ENCODE data around the gene CMIP. TPM values are rescaled to one million over a fixed set of nuclear protein-coding genes. Genes with fewer than 3 reads are reported as not detected.

CMIP gene
- polyA plus RNA-seq, 1 of the 3 experiments (the other 2 are of a cell fraction), result 5.4 TPM

GRCh38 chr16:81456523-81457325 lies 12.1 kb downstream of the CMIP start:
- Histone ChIP-seq H3K9me2 (no peaks in the 10 kb centered on the region), H3K4me2 (no peak overlapping the region), H3K4me3 (ENCODE audit: low read depth in 2 of 2, low read length in 1 of 2) (no peak overlapping the region), H3K79me2 (ENCODE audit: insufficient read depth) (peaks cover 53% of the 10 kb centered on the region; the same call in 1 of the 2 replicates), H3K27ac (ENCODE audit: low read depth in 2 of 2, low read length in 1 of 2) (no peak overlapping the region), H3F3A (replicated peaks; ENCODE audit: insufficient read depth) (no peaks in the 10 kb centered on the region), H3K36me3 (replicated peaks in 1 of 2; ENCODE audit: control insufficient read depth in 1 of 2, insufficient read depth in 2 of 2, low read length in 1 of 2) (no peaks in the 10 kb centered on the region), H3K4me1 (ENCODE audit: control insufficient read depth in 1 of 2, insufficient read depth in 2 of 2, low read depth in 1 of 2, low read length in 1 of 2) (peaks cover 0 to 25% of the 10 kb centered on the region in 2 experiments; a peak in 1 of 4 replicates), H3K9ac (no peak overlapping the region), H3K9me3 (no peaks in the 10 kb centered on the region), H4K20me1 (ENCODE audit: insufficient read depth) (peaks cover 42% of the 10 kb centered on the region), H2AFZ (ENCODE audit: low read depth) (no peak overlapping the region), H3K27me3 (ENCODE audit: insufficient read depth) (no peaks in the 10 kb centered on the region)
- WGBS (ENCODE audit: low lambda C conversion rate), result 85% methylated on average over 14 of the region's 23 CpGs
- TF ChIP-seq YY1 (IDR thresholded peaks at IDR 0.05; ENCODE audit: low read depth), result no peak
- CTCF ChIA-PET, result interaction anchor here (1.2 kb wide), 1 partner anchor 49 kb away, joined by 3 read pairs; no protein-coding TSS in a partner anchor
- POLR2A ChIA-PET, result no interaction called here
- no peak for DNase-seq

- Histone ChIP-seq H3K4me2 (peak overlapping the region; percentile 20; the same call in 1 of the 2 replicates), H3K4me3 (ENCODE audit: low read depth in 2 of 2, low read length in 1 of 2) (no peak overlapping the region), H3K9ac (no peak overlapping the region; the same call in 1 of the 2 replicates), H2AFZ (ENCODE audit: low read depth) (no peak overlapping the region), H3K4me1 (ENCODE audit: control insufficient read depth in 1 of 2, insufficient read depth in 2 of 2, low read depth in 1 of 2, low read length in 1 of 2) (peaks cover 0 to 16% of the 10 kb centered on the region in 2 experiments; a peak in 1 of 4 replicates), H3K9me3 (no peaks in the 10 kb centered on the region), H3K79me2 (ENCODE audit: insufficient read depth) (peaks cover 45% of the 10 kb centered on the region; the same call in 1 of the 2 replicates), H3K9me2 (no peaks in the 10 kb centered on the region), H3F3A (replicated peaks; ENCODE audit: insufficient read depth) (no peaks in the 10 kb centered on the region), H3K27me3 (ENCODE audit: insufficient read depth) (no peaks in the 10 kb centered on the region), H3K27ac (ENCODE audit: low read depth in 2 of 2, low read length in 1 of 2) (0 out of 4 replicates have a peak overlapping the region, but pooled peaks of 1 of the 2 experiments have one; percentile 12), H4K20me1 (ENCODE audit: insufficient read depth) (peaks cover 37% of the 10 kb centered on the region), H3K36me3 (replicated peaks in 1 of 2; ENCODE audit: control insufficient read depth in 1 of 2, insufficient read depth in 2 of 2, low read length in 1 of 2) (no peaks in the 10 kb centered on the region)
- POLR2A ChIA-PET, result no interaction called here
- no peak for DNase-seq
- TF ChIP-seq RFX5 (IDR thresholded peaks at IDR 0.05; ENCODE audit: low read length) (no peak), PBX3 (IDR thresholded peaks at IDR 0.05) (peak; percentile 24; the same call in 1 of the 2 replicates), MEF2A (IDR thresholded peaks at IDR 0.05; ENCODE audit: borderline replicate concordance, low read depth) (no peak), RCOR1 (IDR thresholded peaks at IDR 0.05; ENCODE audit: low read length) (no peak), FOSL2 (IDR thresholded peaks at IDR 0.05; ENCODE audit: borderline replicate concordance, low read depth) (peak; percentile 65; the same call in 1 of the 2 replicates), TCF12 (IDR thresholded peaks at IDR 0.05) (peak; percentile 44; the same call in 1 of the 2 replicates), CTCF (IDR thresholded peaks at IDR 0.05) (no peak), GATA2 (CRISPR knock-in tag; IDR thresholded peaks at IDR 0.05) (no peak)
- 61% methylated on average over 17 of the region's 17 CpGs for WGBS (ENCODE audit: low lambda C conversion rate)
- CTCF ChIA-PET, result interaction anchor here (1.2 kb wide), 1 partner anchor 48 kb away, joined by 3 read pairs; no protein-coding TSS in a partner anchor
These were observed 12.9 kb downstream of the CMIP start for GRCh38 chr16:81457326-81458133.

Measured in SK-N-SH (cell line).